Epithelial cell of proximal tubule (primary cell): Measurements from ENCODE around the gene PPP1R14B. TPM values are rescaled to one million over a fixed set of nuclear protein-coding genes. Genes with fewer than 3 reads are reported as not detected.
A peak's percentile ranks its signal among the peaks of the same experiment; 100 is the strongest.

Experiments used
- DNase-seq: peaks from one replicate; pipeline ENCODE4 v3.0.0-alpha.2; 2011; ENCODE audit warnings: low read depth
- H3K4me3 ChIP-seq: 2 replicates; pipeline ENCODE4 v1.5.1; 2011; ENCODE audit warnings: low read depth, mild to moderate bottlenecking, low read length
- total RNA-seq: library from RNA; depleted of rRNA; stranded (reverse); fragments of >200 nt; gene quantifications from 2 replicates; pipeline ENCODE4 v1.2.3, GENCODE V29; 2015
- TF ChIP-seq, protein P1 (sequence below): conservative IDR thresholded peaks from 2 replicates; pipeline ENCODE4 v1.5.1; 2012; ENCODE audit warnings: low read depth, mild to moderate bottlenecking, low read length

Gene PPP1R14B
- total RNA-seq, 1 donor from 2014 or later: 674 TPM

DNA sequence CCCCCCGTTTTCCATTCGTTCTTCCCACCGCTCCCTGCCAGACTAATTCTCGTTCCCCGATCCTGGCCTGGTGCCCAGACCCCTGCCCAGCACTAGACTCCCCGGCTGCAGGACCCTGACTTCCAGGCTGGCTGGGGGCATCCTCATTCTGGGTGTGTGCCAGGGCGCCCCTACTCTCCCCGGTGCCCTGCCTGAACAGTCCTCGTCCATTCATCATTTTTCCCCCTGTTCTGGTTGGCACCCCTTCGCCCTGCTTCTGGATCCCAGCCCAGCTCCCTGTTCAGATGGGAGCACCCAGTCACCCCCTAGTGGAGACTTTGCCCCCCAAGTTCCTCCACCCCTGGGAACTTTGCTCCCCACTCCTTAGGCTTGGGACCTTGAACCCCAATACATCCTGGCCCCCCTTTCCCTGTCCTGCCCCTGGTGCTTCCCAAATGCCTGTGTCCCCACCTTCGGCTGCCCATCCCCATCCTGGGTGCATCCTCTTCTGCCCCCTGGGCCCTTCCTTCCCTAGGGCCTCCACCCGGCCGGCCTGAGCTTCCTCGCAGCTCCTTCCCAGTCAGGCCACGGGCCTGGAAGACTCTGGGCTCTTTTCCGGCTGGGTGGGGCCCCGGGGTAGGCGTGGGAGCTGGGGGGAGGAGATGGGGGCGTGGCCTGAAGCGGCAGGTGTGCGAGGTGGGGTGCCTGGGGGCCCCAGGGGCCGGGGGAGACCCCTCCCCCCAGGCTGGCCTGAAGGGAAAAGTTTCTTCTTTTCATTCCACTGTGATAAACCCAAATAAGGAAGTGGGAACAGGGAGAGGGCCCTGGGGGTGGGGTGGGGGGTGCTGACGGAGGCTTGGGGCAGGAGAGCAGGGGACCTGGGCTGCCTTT is 5.5 kb upstream of the PPP1R14B start:
- TF ChIP-seq, protein P1, sequence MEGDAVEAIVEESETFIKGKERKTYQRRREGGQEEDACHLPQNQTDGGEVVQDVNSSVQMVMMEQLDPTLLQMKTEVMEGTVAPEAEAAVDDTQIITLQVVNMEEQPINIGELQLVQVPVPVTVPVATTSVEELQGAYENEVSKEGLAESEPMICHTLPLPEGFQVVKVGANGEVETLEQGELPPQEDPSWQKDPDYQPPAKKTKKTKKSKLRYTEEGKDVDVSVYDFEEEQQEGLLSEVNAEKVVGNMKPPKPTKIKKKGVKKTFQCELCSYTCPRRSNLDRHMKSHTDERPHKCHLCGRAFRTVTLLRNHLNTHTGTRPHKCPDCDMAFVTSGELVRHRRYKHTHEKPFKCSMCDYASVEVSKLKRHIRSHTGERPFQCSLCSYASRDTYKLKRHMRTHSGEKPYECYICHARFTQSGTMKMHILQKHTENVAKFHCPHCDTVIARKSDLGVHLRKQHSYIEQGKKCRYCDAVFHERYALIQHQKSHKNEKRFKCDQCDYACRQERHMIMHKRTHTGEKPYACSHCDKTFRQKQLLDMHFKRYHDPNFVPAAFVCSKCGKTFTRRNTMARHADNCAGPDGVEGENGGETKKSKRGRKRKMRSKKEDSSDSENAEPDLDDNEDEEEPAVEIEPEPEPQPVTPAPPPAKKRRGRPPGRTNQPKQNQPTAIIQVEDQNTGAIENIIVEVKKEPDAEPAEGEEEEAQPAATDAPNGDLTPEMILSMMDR: peak; percentile 54
- DNase-seq: no peak

DNA sequence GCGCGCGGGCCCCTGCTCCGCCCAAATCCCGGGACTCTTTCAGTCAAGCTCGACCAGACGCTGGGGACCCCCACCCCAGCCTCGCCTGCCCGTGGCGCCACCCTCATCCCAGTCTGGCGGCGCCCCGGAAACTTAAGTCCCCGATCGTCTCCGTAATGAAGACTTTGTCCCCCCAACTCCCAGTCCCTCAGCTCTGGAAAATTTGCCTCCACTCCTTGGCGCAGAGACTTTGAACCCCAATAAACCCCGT is 4.9 kb upstream of the PPP1R14B start:
- peak overlapping the region; percentile 95 for H3K4me3 ChIP-seq
- DNase-seq: no peak
- TF ChIP-seq, protein P1: no peak

More for the DNA sequence above, 5.5 kb upstream of the PPP1R14B start:
- peak overlapping the region; percentile 95 for H3K4me3 ChIP-seq

DNA sequence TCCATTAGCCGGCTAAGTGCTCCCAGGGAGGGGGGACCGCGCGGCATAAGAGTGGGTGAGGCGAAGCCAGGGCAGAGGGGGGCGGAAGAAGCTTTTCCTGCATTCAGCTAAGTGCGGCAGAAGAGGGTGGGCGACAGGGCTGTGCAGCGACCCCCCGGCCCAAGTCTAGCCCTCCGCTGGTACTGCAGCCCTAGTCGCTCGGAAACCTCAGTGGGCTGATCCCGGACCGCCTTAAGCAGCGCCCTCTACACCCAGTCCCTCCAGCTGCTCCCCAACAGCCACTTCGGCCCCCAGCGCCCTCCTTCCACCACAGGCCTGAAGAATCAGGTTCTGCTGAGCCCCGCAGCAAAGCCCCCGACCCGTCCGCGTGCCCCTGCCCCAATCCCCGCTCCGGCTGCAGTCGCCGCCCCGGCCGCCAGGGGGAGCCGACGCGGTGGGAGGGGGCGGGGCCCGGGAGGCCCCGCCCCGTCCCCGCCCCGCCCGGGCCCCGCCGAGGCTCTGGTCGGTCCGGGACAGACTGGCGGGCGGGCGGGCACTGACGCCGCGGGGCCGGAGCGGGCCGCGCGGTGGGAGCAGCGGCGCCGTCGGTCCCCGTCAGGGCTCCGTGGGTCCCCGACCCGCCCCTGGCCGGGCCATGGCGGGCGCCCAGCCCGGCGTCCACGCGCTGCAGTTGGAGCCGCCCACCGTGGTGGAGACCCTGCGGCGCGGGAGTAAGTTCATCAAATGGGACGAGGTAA is 4.4 kb upstream of the PPP1R14B start, which contains the start of gene PLCB3:
Gene PLCB3 (plus strand): TSS at position 515 of the 737 bp plus-strand sequence. CDS start 120 bp downstream, at position 635.
- TF ChIP-seq, protein P1: peak; percentile 61
- no peak for DNase-seq
- peak within 1 kb of the TSS; percentile 95 for H3K4me3 ChIP-seq

DNA sequence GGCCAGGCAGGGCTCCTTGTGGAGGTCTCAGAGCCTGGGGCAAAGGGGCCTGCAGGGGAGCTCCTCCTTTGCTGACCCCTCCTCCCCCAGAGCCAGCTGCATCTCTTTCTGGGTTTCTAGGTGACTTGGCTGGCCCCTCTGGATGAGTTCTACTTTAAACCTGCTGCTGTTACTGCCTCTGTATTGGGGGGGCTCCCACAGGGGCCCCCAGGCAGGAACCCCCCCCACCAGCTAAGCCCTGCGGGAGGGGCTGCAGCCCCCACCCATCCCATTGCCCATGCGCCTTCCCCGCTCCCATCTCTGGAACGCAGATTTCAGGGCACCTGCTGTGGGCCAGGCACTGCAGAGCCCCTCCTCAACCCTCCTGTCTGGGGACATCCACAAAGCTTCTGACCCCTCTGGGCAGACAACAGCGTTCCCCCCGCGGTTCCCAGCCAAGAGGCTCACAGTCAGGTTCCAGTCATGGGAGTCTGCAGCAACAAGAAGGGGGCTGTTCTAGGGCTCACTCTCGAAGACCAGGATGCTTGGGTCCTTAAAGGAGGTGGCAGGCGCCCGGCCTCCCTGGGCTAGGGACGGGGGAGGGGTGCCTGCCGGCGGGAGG is 3.8 kb upstream of the PPP1R14B start:
- DNase-seq: no peak
- H3K4me3 ChIP-seq: peak overlapping the region; percentile 95
- TF ChIP-seq, protein P1: no peak

DNA sequence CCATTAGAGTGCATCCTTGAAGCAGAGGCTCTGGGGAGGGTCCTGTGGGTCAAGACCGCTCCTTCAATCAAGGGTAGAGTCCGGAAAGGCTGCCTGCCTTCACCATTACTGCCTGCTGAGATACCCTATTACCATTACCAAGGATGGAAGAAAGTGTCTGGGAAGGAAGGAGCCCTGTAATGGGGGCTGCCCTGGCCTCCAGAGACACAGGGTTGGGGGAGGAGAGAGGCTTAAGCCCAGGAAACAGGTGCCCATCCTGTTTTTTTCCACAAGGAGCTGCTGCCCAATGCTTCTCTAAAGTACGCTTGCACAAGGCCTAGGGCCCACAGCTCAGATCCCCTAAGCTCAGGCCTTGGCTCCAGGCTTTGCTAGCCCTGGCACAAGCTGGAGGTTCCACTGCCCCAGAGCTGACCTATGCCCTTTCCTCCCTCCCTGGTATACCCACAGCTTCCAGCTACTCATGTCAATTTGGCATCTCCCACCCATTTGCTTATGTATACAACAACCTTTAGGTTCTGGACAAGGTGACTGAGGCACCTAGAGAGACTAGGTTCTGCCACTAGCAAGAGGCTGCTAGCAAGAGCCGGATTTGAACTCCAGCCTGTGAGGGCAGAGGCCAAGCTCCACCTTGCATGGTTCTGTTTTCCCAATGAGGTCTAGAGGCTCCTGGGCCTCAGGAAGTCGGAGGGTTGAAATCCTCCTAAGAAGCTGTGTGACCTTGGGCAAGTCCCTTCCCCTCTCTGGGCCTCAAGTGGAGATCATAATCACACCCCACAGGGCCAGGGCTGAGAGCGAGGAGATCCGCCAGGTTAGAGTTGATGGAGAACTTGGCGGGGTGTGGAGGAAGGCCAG is 3.0 kb upstream of the PPP1R14B start:
- H3K4me3 ChIP-seq: no peak overlapping the region
- DNase-seq: no peak
- TF ChIP-seq, protein P1: no peak

DNA sequence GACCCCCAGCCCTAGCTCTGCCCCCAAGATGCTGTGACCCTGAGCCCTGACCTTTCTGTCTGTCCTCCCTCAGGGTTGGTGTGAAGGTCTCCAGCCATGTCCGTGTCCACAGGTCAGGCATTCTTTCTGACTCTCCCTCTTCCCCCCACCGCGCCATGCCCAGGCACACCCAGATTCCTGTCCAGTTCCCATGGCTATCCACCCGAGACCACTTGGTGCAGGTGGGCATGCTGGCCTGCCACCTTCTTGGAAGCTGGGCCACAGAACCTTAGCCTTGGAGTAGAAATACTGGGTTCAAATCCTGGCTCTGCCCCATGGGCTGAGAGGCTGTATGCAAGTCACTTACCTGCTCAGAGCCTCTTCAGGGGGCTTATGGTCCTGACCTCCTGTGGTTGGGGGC is 2.3 kb upstream of the PPP1R14B start:
- H3K4me3 ChIP-seq: no peak overlapping the region
- TF ChIP-seq, protein P1: no peak
- no peak for DNase-seq
